AG09319 (cell line): ENCODE results near the gene LAYN.

ENCODE experiments used
- DNase-seq: peaks from one replicate; pipeline ENCODE4 v3.0.0-alpha.2; 2010; ENCODE audit warnings: low read depth; ENCODE audit errors: extremely low read depth
- TF ChIP-seq, protein P1 (sequence below): IDR thresholded peaks from 2 replicates; pipeline ENCODE4 v1.5.1; 2011; ENCODE audit warnings: low read depth, mild to moderate bottlenecking, inconsistent platforms, low read length, moderate library complexity

LAYN gene

DNA sequence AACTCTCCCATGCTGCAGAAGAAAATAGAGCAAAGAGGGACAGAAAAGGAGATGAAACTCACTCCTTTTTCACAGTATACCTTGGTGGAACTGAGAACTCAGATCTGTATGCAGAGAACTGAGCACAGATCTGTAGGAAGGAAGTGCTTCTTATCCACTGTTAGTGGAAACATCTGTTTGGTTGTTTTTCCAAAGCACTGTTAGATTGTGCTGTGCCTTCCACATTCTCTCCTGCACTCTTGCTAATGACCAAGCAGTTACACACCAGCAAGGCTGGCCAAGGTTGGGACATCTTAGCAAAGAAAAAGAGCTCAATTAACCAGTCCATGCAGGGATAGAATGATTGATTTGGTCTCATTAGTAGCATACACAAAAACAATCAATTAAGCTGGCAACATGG is 41.6 kb downstream of the LAYN start:
- no peak for DNase-seq
- TF ChIP-seq, protein P1, sequence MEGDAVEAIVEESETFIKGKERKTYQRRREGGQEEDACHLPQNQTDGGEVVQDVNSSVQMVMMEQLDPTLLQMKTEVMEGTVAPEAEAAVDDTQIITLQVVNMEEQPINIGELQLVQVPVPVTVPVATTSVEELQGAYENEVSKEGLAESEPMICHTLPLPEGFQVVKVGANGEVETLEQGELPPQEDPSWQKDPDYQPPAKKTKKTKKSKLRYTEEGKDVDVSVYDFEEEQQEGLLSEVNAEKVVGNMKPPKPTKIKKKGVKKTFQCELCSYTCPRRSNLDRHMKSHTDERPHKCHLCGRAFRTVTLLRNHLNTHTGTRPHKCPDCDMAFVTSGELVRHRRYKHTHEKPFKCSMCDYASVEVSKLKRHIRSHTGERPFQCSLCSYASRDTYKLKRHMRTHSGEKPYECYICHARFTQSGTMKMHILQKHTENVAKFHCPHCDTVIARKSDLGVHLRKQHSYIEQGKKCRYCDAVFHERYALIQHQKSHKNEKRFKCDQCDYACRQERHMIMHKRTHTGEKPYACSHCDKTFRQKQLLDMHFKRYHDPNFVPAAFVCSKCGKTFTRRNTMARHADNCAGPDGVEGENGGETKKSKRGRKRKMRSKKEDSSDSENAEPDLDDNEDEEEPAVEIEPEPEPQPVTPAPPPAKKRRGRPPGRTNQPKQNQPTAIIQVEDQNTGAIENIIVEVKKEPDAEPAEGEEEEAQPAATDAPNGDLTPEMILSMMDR = no peak

DNA sequence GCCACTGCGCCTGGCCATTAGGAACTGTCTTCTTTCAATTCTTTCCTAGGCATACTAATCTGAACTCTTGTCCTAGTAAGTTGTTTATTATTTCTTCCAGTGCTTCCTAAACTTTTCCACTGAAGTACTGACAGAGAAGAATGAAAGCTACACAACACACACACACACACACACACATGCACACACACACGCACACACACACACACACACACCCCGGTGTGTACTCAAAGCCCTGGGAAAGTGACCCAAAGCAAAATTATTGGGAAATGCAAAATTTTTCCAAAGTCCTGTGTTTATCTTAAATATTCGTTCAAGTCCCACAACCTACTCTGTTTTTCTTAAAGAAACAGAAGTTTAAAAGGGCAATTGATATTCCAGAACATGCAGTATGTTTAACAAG is 42.4 kb downstream of the LAYN start:
- TF ChIP-seq, protein P1 = no peak
- DNase-seq = no peak

DNA sequence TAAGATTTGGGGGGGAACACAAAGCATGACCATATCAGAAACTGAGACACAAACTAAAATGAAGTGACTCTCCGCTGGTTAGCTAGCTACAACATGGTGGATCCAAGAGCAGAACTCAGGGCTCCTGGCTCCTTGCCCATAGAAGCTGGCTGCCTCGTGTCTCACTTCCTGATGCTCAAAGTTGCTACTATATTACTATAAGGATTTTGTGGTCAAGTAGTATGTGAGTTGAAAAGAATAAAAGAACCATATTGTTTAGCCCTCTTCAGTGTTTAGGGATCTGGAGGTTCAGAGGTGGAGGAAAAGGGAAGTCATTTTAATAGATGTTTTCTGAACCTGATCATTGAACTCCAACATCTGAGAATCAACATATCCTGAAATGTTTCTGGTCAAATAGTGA is 44.9 kb downstream of the LAYN start:
- TF ChIP-seq, protein P1 = no peak
- DNase-seq = no peak

DNA sequence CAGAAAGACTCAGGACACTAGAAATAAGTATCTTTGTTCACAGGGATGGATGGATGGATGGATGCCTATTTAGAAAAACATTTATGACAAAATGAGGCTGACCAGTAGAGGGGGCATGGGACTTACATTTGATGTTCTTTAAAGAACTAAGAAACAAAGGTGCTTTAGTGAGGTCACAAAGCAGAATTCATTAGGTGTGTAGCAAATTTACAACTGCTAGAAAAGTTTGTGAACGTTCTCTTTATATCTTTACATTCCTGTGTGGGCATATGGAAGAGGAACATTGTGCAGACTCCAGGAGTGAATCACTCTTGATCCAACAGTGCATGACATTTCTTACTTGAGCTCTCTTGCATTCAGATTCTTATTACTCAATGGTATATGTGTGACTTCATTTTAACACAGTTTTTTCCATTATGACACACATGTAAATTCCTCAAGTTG is 45.9 kb downstream of the LAYN start:
- TF ChIP-seq, protein P1 = peak; percentile 65
- no peak for DNase-seq

DNA sequence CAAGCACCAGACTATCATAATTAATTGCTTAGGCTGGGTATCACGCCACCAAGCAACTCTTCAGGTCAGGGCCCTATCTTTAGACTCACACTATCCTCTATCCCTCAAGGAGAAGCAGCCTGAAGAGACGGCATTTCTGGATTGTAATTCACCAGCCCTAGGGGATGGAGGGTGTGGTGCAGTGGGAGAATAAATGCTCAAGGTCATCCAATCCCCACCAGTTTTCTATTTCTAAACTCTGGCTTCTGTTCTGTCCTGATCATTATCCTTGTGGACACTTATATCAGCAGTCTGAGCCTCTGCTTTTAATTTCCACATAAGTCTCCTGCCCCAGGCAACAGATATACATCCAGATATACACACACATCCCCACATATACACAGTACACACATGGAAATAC is 48.6 kb downstream of the LAYN start:
- no peak for DNase-seq
- TF ChIP-seq, protein P1 = no peak

DNA sequence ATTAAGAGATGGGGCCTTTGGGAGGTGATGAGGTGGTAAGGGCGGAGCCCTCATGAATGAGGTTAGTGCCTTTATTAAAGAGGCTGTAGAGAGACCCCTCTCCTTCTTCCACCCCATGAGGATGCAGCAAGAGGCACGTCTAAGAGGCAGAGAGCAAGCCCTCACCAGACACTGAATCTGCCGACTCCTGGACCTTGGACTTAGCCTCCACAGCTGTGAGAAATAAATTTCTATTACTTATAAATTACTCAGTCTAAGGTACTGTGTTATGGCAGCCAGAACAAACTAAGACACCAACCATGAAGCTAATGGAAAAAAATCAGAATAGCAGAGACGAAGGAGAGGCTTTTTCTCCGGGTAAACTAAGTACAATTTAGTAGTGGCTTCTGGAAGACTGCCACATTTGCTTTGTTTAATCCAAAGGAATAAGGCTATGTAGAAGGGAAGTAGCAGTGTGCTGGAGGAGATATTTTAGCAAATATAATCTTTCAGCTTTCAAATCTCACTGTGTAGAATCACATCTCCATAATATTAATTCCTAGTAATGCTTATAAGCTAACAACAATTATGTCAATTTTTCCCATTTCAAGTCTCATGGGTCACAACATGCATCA is 49.5 kb downstream of the LAYN start:
- DNase-seq = no peak

DNA sequence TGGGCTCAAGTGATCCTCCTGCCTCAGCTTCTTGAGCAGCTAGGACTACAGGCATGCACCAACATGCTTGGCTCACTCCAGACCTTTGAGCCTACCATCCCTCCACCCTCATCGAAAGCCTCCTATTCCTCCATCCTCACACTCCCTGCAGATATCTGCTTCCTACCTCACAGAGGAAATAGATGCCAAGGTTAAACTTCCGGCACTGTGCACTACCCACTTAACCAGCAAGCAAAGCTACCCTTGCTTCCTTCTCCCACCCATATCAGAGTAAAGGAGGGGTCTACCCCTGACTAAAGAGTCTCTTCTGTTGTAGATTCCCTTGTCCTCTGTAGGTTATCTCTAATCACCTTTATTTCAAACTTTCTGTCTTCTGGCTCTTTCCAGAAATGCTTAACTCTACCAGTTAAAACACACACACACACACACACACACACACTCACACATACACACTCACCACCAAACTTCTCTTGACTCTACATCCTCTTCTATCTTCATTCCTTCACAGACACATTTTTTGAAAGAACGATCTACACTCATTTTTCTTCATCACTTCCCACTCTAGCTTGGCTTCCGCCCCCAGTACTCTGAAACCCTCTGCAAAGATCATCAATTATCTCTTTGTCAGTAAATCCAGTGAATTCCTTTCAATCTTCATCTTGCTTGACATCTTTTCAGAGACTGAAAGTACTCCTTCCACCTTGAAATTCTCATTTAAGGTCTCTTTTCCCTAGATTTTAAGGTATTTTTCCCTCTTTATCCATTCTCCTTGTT is 50.9 kb downstream of the LAYN start:
- DNase-seq = no peak
- TF ChIP-seq, protein P1 = no peak

More for the DNA sequence above, 49.5 kb downstream of the LAYN start:
- TF ChIP-seq, protein P1 = no peak
